GM18511 (cell line): Measurements from ENCODE around the gene DNAJC18.
A peak's percentile ranks its signal among the peaks of the same experiment; 100 is the strongest.
"Not testable (repeated sequence)": the region's sequence is repeated elsewhere in the genome, so short reads cannot be mapped to it uniquely, and the experiment has no call there.

Experiments
- ATAC-seq: cut with Tn5 transposase; IDR thresholded peaks from one replicate; pipeline ENCODE4 v1.9.1; 2021; ENCODE audit warnings: mild to moderate bottlenecking, moderate library complexity; ENCODE audit not compliant: unreplicated experiment

DNAJC18 gene

GRCh38 chr5:139389701-139390638 lies 49.4 kb downstream of the DNAJC18 start, which contains the start of gene MZB1:
MZB1 (minus strand) TSS chr5:139389913; CDS start chr5:139389856, 57 bp downstream.
- peak; percentile 36 for ATAC-seq

- no peak for ATAC-seq
These were observed 51.0 kb downstream of the DNAJC18 start for GRCh38 chr5:139388198-139388821.

- ATAC-seq, result no peak
These were observed 51.6 kb downstream of the DNAJC18 start for GRCh38 chr5:139387611-139388197.

- ATAC-seq, result not testable (repeated sequence)
These were observed 52.4 kb downstream of the DNAJC18 start for GRCh38 chr5:139386956-139387355.

- ATAC-seq, result no peak
These were observed 53.3 kb downstream of the DNAJC18 start for GRCh38 chr5:139386050-139386438.

- ATAC-seq, result no peak
These were observed 54.0 kb downstream of the DNAJC18 start for GRCh38 chr5:139385061-139386049.

- no peak for ATAC-seq
These were observed 54.7 kb downstream of the DNAJC18 start for GRCh38 chr5:139384591-139385051.

- no peak for ATAC-seq
These were observed 55.2 kb downstream of the DNAJC18 start for GRCh38 chr5:139383993-139384590.

GRCh38 chr5:139383275-139383992 lies 55.9 kb downstream of the DNAJC18 start, which contains the start of gene SLC23A1:
SLC23A1 (minus strand) TSS chr5:139383297; CDS start chr5:139383253, 44 bp downstream.
- no peak for ATAC-seq

- ATAC-seq, result no peak
These were observed 56.5 kb downstream of the DNAJC18 start for GRCh38 chr5:139382807-139383206.

- ATAC-seq, result no peak
These were observed 57.2 kb downstream of the DNAJC18 start for GRCh38 chr5:139381837-139382761.

GRCh38 chr5:139379626-139380449 lies 59.5 kb downstream of the DNAJC18 start:
- no peak for ATAC-seq

GRCh38 chr5:139378941-139379361 lies 60.4 kb downstream of the DNAJC18 start:
- no peak for ATAC-seq

- no peak for ATAC-seq
These were observed 61.1 kb downstream of the DNAJC18 start for GRCh38 chr5:139378101-139378825.

- no peak for ATAC-seq
These were observed 62.1 kb downstream of the DNAJC18 start for GRCh38 chr5:139377226-139377625.

- ATAC-seq, result no peak
These were observed 63.0 kb downstream of the DNAJC18 start for GRCh38 chr5:139376364-139376763.
